Activated CD4-positive, alpha-beta T cell treated with anti-CD3 and anti-CD28 coated beads, Interleukin-2, amount 50 U/mL, for 24 hours (primary cell): Measurements from ENCODE around the gene ILF2.
"Not testable (repeated sequence)": the region's sequence is repeated elsewhere in the genome, so short reads cannot be mapped to it uniquely, and the experiment has no call there.

Experiments used
- DNase-seq, 2 donors: peaks; one replicate each; pipeline ENCODE4 v3.0.0-alpha.2; 2020; ENCODE audit warnings: low read depth in 1 of 2, low spot score in 1 of 2

ILF2 gene

GRCh38 chr1:153649863-153650235 is 20.9 kb downstream of the ILF2 start:
- DNase-seq = no peak

DNA sequence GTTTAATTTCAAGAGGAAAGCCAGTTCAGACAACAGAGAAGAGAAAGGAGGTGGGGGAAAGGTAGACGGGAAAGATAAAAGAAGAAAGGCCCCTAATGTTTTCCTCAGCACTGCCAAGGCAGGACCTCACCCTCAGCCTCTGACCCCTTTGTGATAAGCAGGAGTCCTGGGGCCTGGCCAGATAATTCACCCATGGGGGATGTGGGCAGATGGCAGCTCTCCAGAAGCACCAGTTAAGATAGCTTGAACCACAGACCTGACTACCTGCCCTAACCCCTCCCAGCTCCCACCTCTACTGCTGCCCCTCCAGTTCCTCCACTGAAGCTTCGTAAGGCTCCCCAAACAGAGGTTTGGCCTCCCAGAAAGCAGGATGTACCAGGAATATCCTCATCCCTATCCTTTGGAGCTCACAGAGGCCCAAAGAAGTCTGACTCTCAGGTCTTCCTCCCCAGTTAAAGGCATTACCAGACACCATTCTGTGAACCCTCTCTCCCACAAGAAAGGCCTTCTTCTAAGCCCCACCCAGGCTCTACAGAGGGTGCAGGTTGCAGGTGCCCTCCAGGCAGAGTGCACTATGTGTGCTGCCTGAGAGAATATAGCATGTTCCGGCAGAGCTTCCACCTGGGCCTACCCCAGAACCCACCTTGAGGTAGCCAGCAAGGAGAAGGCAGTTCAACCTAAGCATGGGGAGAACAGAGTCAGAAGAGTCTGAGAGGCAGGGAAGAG is 21.5 kb downstream of the ILF2 start:
- DNase-seq = no peak

DNA sequence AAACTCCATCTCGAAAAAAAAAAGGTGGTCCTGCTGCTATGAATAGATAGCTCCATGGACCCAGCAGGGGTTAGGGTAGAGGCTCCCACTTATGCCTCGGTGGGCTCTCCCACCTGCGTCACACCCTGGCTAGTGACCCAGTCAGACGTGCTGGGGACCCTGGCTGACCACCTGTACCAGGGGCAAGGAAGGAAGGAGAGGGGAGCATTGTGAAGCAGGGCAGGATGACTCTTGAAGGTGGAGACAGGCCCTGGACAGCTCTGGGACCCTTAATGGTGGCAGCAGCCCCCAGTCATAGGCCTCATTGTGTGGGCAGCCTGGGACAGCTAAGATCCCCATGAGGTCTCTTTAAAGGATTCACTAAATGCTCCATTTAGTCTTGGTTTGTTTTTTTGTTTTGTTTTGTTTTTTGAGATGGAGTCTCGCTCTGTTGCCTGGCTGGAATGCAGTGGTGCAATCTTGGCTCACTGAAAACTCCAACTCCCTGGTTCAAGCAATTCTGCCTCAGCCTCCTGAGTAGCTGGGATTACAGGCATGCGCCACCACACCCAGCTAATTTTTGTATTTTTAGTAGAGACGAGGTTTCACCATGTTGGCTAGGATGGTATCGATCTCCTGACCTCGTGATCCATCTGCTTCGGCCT is 22.7 kb downstream of the ILF2 start:
- DNase-seq = no peak

- no peak for DNase-seq
These were observed 23.5 kb downstream of the ILF2 start for GRCh38 chr1:153647346-153647714.

- DNase-seq = no peak
These were observed 24.0 kb downstream of the ILF2 start for GRCh38 chr1:153646672-153647345.

- no peak for DNase-seq
These were observed 27.0 kb downstream of the ILF2 start for GRCh38 chr1:153643816-153644215.

GRCh38 chr1:153643100-153643499 is 27.7 kb downstream of the ILF2 start:
- no peak for DNase-seq

DNA sequence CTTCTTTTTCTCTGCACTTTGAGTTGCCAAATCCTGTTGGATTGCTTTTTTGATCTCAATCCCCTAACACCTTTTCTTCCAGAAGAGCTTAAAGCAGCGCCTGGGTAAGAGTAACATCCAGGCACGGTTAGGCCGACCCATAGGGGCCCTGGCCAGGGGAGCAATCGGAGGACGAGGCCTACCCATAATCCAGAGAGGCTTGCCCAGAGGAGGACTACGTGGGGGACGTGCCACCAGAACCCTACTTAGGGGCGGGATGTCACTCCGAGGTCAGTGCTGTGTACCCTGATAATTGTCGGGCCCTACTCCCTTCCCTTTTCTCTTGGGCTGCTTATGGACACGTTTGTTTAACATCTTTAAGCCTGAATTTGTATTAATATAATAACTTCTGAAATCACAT is 28.6 kb downstream of the ILF2 start:
- DNase-seq = no peak

GRCh38 chr1:153640861-153641260 is 29.9 kb downstream of the ILF2 start:
- DNase-seq = no peak

DNA sequence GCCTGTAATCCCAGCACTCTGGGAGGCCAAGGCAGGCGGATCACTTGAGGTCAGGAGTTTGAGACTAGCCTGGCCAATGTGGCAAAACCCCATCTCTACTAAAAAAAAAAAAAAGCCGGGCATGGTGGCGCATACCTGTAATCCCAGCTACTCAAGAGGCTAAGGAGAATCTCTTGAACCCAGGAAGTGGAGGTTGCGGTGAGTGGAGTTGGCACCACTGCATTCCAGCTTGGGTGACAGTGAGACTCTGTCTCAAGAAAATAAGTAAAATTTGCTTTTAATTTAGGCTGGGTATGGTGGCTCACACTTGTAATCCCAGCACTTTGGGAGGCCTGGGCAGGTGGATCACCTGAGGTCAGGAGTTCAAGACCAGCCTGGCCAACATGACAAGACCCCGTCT is 30.6 kb downstream of the ILF2 start:
- not testable (repeated sequence) for DNase-seq

- no peak for DNase-seq
These were observed 31.5 kb downstream of the ILF2 start for GRCh38 chr1:153639280-153639679.

DNA sequence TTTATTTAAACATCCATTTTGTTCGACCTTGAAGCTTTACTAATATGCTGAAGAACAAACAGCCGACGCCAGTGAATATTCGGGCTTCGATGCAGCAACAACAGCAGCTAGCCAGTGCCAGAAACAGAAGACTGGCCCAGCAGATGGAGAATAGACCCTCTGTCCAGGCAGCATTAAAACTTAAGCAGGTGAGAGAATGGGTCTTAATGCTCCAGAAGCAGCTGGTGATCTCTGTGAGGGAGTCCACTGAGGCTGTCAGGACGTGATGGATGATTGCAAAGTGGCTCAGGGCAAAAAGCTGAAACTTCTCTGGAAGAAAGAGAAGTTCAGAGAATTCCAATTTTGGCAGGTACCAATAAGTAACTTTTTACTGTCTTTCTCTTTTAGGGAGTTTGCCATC is 32.5 kb downstream of the ILF2 start:
- no peak for DNase-seq

- no peak for DNase-seq
These were observed 34.5 kb downstream of the ILF2 start for GRCh38 chr1:153636312-153636711.

GRCh38 chr1:153635872-153636271 is 34.9 kb downstream of the ILF2 start:
- DNase-seq = no peak

DNA sequence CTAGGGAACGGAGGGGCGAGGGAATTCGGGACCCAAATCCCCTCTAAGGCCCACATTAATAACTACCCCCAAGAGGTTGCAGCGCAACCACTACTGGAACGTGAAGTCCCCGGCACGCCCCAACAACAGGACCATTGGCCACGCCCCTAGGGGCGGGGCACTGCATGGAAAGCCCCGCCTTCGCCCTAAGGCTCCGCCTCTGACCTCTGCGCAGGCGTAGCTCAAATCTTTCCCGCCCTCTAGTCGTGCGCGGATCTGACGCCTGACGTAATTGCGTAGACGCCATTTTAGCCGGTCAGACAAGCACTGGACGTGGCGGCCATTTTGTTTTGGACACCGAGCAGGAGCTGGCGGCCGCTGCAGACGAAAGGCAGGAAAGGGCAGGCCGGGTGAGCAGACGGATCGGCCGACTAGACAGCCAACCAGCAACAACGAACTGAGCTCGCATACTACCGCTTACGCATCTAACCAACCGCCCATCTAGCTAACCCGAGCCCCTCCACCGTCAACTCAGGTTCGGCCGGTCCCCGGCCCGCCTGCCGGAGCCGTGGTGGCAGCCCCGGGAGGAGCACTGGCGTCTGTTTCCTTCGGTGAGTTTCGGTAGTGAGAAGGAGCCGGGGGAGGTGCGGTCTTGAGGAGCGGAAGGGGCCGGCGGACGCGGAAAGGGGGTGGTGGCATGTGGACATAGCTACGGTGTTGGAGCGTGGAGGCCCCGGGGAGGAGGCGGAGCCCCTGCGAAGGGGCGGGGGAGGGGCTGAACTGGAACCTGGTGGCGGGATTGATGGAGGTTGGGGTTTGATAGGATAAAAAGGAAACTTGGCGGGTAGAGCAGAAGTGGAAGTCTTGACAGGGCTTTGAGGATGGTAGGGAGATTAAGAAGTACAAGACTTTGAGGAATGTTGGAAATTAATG is 36.8 kb downstream of the ILF2 start, which contains the start of gene CHTOP:
Gene CHTOP, plus strand, starts transcription at position 313 of the 912 bp plus-strand sequence. CDS start 2,523 bp downstream, outside the sequence.
- peak; percentile 96 to 97 for DNase-seq

DNA sequence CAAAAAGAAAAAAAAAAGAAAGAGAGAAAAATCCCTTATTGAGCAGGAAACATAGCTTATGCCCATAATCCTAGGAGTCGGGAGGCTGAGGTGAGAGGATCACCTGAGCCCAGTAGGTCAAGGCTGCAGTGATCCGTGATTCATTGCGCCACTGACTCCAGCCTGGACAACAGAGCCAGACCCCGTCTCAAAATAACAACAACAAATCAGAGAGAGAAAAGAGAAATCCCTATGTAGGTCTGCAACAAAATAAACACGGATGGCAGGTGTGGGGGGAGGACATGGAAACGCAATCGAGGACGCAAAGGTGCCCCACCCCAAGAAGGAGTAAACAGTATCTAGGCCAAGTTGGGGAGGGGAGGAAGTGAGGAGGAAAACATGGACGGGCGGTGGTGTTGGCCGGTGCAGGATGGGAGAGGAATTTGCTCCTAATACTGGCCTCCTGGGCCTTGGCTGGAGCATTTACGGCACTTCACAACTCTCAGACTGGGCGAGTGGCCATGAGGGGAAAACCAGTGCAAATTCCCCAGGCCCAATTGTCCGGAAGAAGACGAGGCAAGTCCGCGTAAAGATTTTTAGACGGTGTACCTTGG is 37.5 kb downstream of the ILF2 start:
- DNase-seq = no peak

DNA sequence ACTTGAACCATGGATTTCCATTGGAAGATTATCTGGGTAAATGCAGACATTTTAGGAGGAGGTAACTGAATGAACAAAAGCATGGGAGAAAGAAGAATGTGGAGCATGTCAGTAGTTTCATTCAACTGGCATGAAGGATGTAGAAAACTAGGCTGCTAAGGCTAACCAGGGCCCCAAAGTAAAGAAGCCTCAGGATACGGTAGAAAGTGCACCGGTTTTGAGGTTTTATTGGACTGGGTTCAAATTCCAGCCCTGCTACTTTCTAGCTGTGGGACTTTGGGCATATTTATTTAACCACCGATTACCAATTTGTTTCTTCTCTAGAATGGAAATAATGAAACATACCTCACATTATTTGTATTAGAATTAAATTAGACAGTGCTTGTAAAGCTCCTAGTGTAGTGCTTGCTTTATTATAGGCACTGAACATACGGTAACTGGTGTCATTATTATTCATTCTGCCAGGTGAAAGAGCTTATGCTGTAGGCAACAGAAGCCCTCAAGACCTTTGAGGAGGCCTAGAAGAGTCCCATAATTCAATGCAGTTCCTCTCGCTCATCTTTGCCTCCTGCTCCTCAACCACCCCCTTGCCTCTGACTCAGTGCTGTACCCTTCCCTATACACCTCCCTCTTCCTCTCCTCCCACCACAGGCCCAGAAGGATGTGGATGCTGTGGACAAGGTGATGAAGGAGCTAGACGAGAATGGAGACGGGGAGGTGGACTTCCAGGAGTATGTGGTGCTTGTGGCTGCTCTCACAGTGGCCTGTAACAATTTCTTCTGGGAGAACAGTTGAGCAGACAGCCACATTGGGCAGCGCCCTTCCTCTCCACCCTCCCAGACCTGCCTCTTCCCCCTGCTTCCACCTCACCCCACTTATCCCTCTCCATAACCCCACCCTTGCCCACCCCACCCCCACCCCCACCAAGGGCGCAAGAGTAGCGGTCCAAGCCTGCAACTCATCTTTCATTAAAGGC is 39.5 kb downstream of the ILF2 start:
- no peak for DNase-seq

- DNase-seq = no peak
These were observed 40.4 kb downstream of the ILF2 start for GRCh38 chr1:153630384-153630783.

DNA sequence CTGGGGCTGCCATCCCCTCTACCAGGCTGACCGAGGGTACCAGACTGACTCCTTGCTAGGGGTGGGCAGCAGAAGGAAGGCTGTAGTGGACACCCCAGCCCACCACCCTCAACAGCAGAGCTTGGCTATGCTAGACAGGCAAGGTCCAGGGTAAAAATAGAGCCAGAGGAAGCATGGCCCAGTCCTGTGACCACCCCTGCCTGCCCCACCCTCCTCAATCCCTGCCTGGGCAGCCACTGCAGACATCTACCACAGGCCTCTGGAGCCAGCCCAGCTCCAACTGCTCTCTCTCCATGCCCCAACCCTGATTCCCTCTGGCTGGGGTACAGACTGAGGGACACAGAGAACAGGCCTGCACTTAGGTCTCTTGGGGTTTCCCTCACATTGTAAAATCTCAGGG is 40.8 kb downstream of the ILF2 start:
- no peak for DNase-seq

DNA sequence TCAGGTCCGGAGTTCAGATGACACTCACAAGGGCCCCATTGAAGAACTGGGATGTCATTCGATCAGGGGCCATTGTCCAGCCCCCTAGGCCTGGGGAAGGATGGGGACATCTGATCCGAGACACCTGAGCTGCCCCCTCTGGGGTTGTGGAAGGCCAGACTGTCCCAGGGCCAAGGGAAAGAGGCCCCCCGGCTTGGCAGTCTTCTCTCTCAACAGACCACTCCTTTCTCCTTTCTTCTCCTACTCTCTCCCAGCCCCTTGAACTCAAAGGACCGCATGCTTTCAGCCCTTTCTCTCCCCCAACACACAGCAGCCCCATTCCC is 41.5 kb downstream of the ILF2 start:
- DNase-seq = no peak
